Dendritic cell treated with granulocyte-macrophage colony-stimulating factor and Interleukin-4, amounts not matched to agents 40 ng/mL and 50 ng/mL, for 4 days (primary cell): ENCODE measurements around the gene MRC2.

Experiments used
- H3K27ac Mint-ChIP-seq: one replicate; pipeline ENCODE4 v1.8.0; 2022; ENCODE audit warnings: mild to moderate bottlenecking, mixed read lengths
- H3K27me3 Mint-ChIP-seq: one replicate; pipeline ENCODE4 v1.8.0; 2022; ENCODE audit warnings: mild to moderate bottlenecking, mixed read lengths
- H3K36me3 Mint-ChIP-seq: one replicate; pipeline ENCODE4 v1.8.0; 2022; ENCODE audit warnings: low read depth, mixed read lengths
- H3K4me1 Mint-ChIP-seq: one replicate; pipeline ENCODE4 v1.8.0; 2022; ENCODE audit warnings: low read depth, mixed read lengths
- H3K4me3 Mint-ChIP-seq: one replicate; pipeline ENCODE4 v1.8.0; 2022; ENCODE audit warnings: mild to moderate bottlenecking, moderate library complexity, mixed read lengths
- H3K9me3 Mint-ChIP-seq: one replicate; pipeline ENCODE4 v1.8.0; 2022; ENCODE audit warnings: mixed read lengths
- intact Hi-C: fragments of 100-400 bp; cut with micrococcal nuclease; formaldehyde crosslinking; loops from one replicate; pipeline ENCODE4 v1.15.0; 2022

The MRC2 gene

DNA sequence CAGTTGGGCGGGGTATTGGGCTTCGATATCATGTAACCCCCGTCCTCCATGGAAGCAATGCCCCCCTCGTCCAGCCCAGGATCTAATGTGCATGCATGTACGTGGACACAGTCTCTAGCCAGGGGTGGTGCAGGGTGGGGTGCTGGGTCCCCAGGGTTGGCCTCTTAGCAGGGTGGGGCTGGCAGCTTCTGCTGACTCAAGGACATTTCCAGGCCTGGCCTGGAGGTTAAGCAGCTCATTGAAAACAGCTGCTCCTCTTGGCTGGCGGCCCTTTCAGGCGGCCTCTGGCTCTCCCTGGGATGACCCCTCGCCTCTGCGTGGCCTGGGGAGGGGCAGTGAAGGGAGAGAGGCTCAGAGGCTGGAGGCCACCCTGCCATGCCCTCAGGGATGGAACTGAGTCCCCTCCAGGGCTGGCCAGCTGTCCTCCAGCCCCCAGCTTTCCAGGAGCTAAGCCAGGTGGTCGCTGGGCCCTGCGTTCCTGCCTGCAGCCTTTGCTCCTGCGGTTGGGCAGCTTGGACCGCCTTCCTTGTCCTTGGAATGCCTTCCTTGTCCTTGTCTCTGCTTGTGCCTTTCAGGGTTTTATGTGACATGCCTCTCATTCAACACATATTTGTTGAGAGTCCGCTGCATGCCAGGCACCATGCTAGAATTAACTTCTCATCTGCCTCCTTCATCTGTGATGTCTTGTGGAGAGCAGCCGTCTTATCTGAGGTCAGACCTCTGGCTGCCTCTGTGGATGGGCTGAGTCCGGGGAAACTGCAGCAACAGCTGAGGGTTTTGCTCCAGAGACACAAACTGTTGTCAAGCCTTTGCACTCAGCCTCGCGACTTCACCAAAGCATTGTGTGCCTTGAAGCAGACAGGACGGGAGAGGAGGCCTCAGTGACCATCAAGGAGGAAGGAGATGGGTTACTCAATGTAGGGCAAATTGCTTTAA, 26.6 kb downstream of the MRC2 start:
- Mint-ChIP-seq H3K4me1 (peaks cover 30% of the 10 kb centered on the region), H3K36me3 (no peaks in the 10 kb centered on the region), H3K27me3 (peaks cover 37% of the 10 kb centered on the region), H3K9me3 (no peaks in the 10 kb centered on the region), H3K4me3 (peak overlapping the region; percentile 88), H3K27ac (peak overlapping the region; percentile 89)
- intact Hi-C loops: no loop called here

DNA sequence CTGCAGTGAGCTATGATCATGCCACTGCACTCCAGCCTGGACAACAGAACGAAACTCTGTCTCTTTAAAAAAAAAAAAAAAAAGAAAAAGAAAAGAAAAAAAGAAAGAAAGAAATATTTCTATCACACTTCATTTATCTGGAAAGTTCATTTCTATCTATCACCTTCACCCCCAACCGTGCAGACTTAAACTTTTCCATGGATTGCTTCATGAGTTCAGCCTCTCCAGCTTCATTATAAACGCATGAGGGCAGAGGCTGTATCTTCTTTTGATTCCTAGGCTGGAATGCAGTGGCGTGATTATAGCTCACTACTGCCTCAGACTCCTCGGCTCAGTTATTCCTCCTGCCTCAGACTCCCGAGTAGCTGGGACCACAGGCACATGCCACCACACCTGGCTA, 28.2 kb downstream of the MRC2 start:
- Mint-ChIP-seq H3K36me3 (no peaks in the 10 kb centered on the region), H3K4me3 (no peak overlapping the region), H3K27me3 (peaks cover 37% of the 10 kb centered on the region)

DNA sequence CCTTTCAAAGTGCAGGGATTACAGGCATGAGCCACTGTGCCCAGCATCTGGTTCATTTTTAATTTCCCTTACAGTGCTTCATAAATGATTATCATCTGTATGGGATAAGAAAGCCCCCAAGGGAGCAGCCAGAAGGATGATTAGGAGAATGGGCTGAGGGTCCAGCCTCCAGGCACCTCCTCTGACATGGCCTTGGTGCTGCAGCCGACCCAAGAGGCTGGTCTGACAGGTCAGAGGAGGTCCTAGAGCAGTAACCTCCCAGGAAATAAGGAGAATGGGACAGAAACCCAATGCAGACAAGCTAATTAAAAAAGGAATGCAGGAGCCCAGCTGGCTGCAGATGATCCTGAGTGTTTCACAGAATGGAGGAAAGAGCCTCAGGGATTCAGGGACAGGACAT, 29.0 kb downstream of the MRC2 start:
- H3K9me3 Mint-ChIP-seq: peaks cover 12% of the 10 kb centered on the region
- intact Hi-C loops: no loop called here
- peaks cover 30% of the 10 kb centered on the region for H3K4me1 Mint-ChIP-seq
- peaks cover 32% of the 10 kb centered on the region for H3K27me3 Mint-ChIP-seq
- H3K27ac Mint-ChIP-seq: no peak overlapping the region
- no peaks in the 10 kb centered on the region for H3K36me3 Mint-ChIP-seq
- H3K4me3 Mint-ChIP-seq: no peak overlapping the region

More for the DNA sequence above, 28.2 kb downstream of the MRC2 start:
- Mint-ChIP-seq H3K4me1 (peaks cover 30% of the 10 kb centered on the region), H3K27ac (no peak overlapping the region), H3K9me3 (peaks cover 4% of the 10 kb centered on the region)
- intact Hi-C loops: no loop called here

DNA sequence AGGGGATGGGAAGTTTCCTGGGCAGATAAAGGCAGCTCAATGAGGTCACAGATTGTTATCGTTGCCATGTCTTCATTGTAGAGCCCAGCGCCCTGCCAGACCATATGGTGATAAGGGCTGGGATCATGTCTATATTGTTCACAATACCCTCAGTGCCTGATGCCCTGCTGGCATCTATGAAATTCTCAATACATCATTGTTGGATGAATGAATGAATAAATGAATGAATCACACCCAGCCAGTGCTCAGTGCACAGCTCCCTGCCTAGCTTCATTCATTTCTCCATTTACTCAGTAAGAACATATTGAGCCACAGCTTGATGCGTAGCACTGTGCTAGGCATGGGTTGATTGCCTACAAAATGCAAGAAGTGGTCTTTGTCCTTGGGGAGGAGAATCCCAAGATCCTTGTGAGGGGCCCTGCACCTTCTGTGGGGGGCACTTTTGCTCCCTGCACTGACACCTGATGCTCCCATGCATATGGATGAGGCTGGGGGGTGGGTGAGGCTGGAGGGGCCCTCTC, 29.7 kb downstream of the MRC2 start:
- Mint-ChIP-seq H3K4me1 (peaks cover 25% of the 10 kb centered on the region), H3K36me3 (no peaks in the 10 kb centered on the region), H3K9me3 (peaks cover 15% of the 10 kb centered on the region), H3K4me3 (no peak overlapping the region), H3K27ac (no peak overlapping the region), H3K27me3 (peaks cover 25% of the 10 kb centered on the region)
- intact Hi-C loops: no loop called here

DNA sequence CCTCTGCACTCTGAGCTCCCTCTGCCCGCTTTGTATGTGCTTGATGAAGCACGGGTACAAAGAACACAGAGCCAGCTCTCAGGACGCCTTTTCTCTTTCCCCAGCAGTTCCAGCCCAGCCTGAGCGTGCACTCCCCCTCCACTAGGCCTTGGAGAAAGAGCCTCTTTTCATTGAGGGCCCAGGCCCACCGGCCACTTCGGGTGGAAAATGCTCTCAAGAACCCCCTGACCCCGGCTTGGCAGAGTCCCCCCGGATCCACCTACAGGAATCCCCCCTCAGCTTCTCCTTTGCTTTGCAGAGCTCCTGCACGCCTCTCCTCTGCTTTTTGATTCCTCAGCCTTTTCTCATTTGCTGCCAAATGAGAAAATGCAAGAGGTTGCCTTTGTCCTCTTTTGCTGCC, 30.2 kb downstream of the MRC2 start:
- Mint-ChIP-seq H3K4me1 (peaks cover 20% of the 10 kb centered on the region), H3K36me3 (no peaks in the 10 kb centered on the region), H3K4me3 (no peak overlapping the region), H3K27ac (no peak overlapping the region), H3K27me3 (peaks cover 21% of the 10 kb centered on the region), H3K9me3 (peaks cover 15% of the 10 kb centered on the region)
- intact Hi-C loops: no loop called here

DNA sequence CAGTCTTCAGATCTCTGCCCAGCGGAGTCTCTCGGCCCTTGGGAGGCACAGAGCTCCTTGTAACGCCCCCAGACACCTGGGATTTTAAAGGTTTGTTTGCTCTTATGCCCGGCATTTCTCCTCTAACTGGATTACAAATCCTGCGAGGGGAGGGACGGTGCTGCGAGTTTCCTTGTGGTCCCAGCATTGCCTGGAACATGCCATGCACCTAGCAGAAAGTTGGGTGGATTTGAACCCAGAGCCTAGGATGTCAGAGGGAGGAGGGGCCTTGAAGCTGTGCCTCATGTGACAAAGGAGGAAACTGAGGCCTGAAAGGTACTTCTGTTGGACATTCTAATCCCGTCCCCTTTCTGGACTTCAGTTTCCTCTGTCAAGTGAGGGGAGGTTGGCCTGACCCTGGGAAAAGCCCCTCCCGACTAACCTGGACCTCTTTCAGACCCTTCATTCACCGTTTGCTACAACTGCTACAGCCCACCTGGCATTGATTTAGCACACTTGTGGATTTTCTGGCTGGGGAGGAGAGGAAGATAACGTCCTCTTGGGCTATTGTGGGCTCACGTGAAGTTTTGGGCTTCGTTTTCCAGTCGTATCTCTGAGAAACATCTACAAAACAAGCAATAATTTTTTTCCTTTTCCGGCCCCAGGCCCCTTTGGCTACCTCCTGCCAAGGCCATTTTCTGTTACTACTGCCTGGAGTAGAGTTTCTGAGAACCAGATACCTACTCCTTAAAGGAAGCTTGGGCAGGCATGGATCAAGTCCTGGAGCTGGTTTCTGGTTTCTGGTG, 30.9 kb downstream of the MRC2 start:
- Mint-ChIP-seq H3K27ac (no peak overlapping the region), H3K4me1 (peaks cover 20% of the 10 kb centered on the region), H3K4me3 (no peak overlapping the region), H3K36me3 (no peaks in the 10 kb centered on the region), H3K9me3 (peaks cover 15% of the 10 kb centered on the region), H3K27me3 (peaks cover 18% of the 10 kb centered on the region)
- intact Hi-C loops: no loop called here

DNA sequence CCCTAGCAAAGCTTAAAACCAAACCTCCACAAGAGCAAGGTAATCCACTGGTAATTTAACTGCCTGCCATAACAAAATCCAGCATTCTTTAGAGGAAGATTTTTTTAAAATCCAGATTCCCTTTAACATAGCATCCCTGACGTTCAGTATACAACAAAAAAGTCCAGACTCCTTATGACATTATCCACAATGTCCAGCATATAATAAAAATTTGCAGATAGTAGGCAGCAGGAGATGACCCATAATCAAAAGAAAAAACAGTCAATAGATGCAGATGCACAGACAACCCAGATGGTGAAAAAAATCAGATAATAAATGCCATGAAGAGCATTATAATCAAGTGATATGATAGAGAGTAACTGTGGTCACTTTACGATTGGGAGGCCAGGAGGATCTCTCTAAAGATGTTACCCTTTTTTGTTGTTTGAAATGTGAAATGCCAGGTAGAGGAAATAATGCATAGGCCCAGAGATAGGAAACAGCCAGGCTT, 33.2 kb downstream of the MRC2 start:
- intact Hi-C loops: no loop called here
- peaks cover 2% of the 10 kb centered on the region for H3K27me3 Mint-ChIP-seq
- H3K4me3 Mint-ChIP-seq: no peak overlapping the region
- H3K9me3 Mint-ChIP-seq: peaks cover 15% of the 10 kb centered on the region
- no peaks in the 10 kb centered on the region for H3K36me3 Mint-ChIP-seq
- peaks cover 9% of the 10 kb centered on the region for H3K4me1 Mint-ChIP-seq
- H3K27ac Mint-ChIP-seq: no peak overlapping the region

DNA sequence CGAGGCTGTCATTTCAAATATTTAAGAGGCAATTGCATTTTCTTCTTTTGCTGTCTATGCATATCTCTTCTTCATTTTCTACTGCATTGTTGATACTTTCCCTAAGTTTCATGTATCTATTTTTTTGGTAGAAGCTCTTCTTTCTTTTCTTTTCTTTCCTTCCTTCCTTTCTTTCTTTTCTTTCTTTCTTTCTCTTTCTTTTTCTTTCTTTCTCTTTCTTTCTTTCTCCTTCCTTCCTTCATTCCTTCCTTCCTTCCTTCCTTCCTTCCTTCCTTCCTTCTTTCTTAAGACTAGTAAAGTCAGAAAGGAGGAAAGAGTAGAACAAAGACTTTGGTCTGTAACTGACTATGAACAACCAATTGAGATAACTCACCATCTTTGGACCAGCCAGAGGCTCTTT, 33.9 kb downstream of the MRC2 start:
- Mint-ChIP-seq H3K27ac (no peak overlapping the region), H3K4me1 (peaks cover 9% of the 10 kb centered on the region), H3K9me3 (peaks cover 15% of the 10 kb centered on the region), H3K36me3 (no peaks in the 10 kb centered on the region), H3K4me3 (no peak overlapping the region), H3K27me3 (no peaks in the 10 kb centered on the region)
- intact Hi-C loops: no loop called here

DNA sequence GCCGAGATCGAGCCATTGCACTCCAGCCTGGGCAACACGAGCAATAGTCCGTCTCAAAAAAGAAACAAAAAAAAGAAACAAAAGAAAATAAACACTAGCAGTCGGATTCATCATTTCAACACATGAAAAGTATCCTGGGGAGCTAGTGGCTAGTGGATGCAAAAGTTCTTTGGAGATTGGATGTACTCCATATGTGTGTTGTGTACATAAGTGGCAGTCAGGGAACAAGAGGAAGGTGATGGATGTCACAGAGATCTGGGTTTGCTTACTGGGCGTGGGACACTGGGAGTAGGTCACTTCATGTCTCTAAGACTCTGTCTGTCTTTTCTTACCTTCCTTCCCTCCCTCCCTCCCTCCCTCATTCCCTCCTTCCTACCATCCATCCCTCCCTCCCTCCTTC, 35.4 kb downstream of the MRC2 start:
- Mint-ChIP-seq H3K27me3 (no peaks in the 10 kb centered on the region), H3K4me1 (peaks cover 9% of the 10 kb centered on the region), H3K4me3 (no peak overlapping the region), H3K9me3 (peaks cover 15% of the 10 kb centered on the region), H3K36me3 (peaks cover 5% of the 10 kb centered on the region), H3K27ac (no peak overlapping the region)
- intact Hi-C loops: no loop called here

DNA sequence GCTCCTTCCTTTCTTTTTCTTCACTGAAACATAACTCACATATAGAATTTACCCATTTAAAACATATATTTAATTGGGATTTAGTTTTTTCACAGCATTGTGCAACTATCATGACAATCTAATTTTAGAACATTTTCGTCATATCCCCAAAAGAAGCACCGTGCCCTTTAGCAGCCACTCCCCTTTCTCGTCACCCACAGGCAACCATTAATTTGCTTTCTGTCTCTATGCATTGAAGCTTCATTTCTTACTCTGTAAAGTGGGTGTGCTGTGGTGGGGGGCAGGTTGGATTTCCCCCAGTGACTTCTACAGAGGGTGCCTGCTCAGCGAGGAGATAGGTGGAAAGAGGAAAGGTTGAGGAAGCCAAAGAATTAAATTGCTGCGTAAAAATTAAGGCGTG, 35.8 kb downstream of the MRC2 start:
- H3K27ac Mint-ChIP-seq: no peak overlapping the region
- intact Hi-C loops: no loop called here
- no peaks in the 10 kb centered on the region for H3K27me3 Mint-ChIP-seq
- no peak overlapping the region for H3K4me3 Mint-ChIP-seq
- peaks cover 15% of the 10 kb centered on the region for H3K9me3 Mint-ChIP-seq
- H3K4me1 Mint-ChIP-seq: peaks cover 9% of the 10 kb centered on the region
- peaks cover 5% of the 10 kb centered on the region for H3K36me3 Mint-ChIP-seq

DNA sequence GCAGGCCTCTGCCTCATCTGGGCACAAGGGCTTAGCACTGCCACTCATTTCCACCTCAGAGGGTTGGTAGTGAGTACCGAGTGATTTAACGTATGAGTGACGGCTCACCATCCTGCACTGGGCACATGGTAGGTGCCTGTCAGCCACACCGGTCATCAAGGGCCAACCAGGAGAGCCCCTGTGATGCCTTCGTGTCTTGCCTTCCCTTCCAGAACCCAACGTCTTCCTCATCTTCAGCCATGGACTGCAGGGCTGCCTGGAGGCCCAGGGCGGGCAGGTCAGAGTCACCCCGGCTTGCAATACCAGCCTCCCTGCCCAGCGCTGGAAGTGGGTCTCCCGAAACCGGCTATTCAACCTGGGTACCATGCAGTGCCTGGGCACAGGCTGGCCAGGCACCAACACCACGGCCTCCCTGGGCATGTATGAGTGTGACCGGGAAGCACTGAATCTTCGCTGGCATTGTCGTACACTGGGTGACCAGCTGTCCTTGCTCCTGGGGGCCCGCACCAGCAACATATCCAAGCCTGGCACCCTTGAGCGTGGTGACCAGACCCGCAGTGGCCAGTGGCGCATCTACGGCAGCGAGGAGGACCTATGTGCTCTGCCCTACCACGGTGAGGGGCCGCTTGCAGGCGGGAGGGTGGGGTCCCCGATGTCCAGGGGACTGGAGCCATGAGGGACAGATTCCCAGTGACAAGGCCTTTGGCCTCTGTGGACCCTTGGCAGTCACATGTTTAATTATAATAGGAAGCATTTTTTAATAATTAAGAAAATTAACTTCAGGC, 37.1 kb downstream of the MRC2 start:
- H3K9me3 Mint-ChIP-seq: peaks cover 15% of the 10 kb centered on the region
- intact Hi-C loops: no loop called here

DNA sequence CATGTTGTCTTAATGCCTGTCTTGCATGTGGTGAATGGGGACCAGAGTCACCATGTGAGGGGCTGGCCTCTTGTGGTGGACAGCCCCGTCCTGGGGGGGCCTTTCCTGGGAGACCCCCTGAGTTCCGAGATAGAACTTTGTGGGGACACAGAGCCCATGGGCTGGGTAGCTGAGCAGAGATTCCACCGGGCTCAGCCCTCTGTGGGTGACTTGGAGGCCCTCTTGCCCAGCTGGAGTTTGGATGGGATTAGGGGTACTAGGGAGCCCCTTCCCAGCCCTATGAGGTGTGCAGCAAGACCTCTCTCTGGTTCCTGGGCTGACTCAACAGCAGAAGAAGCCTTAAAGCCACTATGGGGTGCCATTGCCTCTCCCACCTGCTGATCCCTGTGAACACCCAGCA, 38.1 kb downstream of the MRC2 start:
- H3K27me3 Mint-ChIP-seq: no peaks in the 10 kb centered on the region
- no peak overlapping the region for H3K27ac Mint-ChIP-seq
- H3K36me3 Mint-ChIP-seq: peaks cover 5% of the 10 kb centered on the region
- no peak overlapping the region for H3K4me3 Mint-ChIP-seq
- intact Hi-C loops: no loop called here
- peaks cover 12% of the 10 kb centered on the region for H3K9me3 Mint-ChIP-seq
- peaks cover 9% of the 10 kb centered on the region for H3K4me1 Mint-ChIP-seq

More for the DNA sequence above, 37.1 kb downstream of the MRC2 start:
- H3K4me1 Mint-ChIP-seq: peaks cover 9% of the 10 kb centered on the region
- no peaks in the 10 kb centered on the region for H3K27me3 Mint-ChIP-seq
- H3K36me3 Mint-ChIP-seq: peaks cover 5% of the 10 kb centered on the region
- H3K4me3 Mint-ChIP-seq: no peak overlapping the region
- H3K27ac Mint-ChIP-seq: no peak overlapping the region

DNA sequence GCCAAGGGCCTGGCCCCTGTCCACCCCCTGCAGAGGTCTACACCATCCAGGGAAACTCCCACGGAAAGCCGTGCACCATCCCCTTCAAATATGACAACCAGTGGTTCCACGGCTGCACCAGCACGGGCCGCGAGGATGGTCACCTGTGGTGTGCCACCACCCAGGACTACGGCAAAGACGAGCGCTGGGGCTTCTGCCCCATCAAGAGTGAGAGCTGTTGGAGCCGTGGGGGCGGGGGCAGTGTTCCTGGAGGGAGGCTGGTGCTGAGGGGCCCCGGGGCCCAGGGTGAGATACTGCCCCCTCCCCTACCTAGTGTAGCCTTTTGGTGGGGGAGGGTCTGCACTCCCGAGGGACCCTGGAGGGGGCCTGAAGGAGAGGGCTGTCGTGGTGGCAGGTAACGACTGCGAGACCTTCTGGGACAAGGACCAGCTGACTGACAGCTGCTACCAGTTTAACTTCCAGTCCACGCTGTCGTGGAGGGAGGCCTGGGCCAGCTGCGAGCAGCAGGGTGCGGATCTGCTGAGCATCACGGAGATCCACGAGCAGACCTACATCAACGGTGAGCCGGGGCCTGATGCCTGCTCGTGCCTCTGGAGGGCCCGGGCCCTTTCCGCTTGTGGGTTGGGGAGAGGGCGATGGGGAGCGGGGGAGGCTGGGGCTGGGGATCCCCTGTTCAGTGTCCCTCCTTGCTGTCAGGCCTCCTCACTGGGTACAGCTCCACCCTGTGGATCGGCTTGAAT, 38.8 kb downstream of the MRC2 start:
- peaks cover 8% of the 10 kb centered on the region for H3K36me3 Mint-ChIP-seq
- H3K9me3 Mint-ChIP-seq: peaks cover 6% of the 10 kb centered on the region
- peaks cover 9% of the 10 kb centered on the region for H3K4me1 Mint-ChIP-seq
- no peaks in the 10 kb centered on the region for H3K27me3 Mint-ChIP-seq
- no peak overlapping the region for H3K27ac Mint-ChIP-seq
- no peak overlapping the region for H3K4me3 Mint-ChIP-seq
- intact Hi-C loops: no loop called here
